ENCODE results near the gene ABCA7. TPM values are rescaled to one million over a fixed set of nuclear protein-coding genes. Genes with fewer than 3 reads are reported as not detected.

Gene ABCA7
- total and polyA plus RNA-seq, 2 experiments from 2014 or later = 2.1 to 2.6 TPM

DNA sequence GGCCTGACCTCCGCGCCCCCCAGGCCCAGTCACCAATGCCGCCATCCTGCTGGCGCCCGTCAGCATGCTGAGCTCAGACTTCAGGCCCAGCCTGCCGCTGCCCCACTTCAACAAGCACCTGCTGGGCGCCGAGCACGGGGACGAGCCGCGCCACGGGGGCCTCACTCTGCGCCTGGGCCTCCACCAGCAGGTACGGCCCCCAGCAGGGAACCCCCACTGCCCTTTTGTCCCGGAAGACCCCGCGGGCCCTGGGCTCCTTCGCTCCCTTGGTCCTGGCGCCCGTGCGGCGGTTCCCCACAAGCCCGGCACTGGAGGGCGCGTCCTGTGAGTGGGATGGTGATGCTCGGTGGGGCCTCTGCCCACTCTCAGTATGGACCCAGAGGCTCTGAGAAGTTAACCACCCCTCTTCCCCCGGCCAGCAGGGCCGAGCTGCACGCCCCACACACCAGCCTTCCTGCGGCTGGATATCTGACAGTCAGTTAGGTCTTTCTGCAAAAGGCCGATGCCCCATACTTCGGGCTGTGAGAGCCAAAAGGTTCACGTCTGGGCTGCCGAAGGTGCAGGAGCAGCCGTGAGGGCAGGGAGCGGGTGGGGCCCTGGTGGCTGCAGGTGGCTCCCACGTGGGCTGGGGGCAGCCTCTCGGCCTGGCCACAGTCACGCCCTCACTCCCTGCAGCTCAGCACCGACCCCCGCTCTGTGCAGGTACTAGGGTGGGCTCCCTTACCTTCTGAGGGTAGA lies 47.8 kb upstream of the ABCA7 start:
- DNase-seq = no peak
- Histone ChIP-seq H3K27ac (no peak overlapping the region), H3K36me3 (ENCODE audit: low read depth) (no peaks in the 10 kb centered on the region; the same call in 1 of the 2 replicates), H3K9me3 (ENCODE audit: low read depth) (no peaks in the 10 kb centered on the region), H3K4me2 (ENCODE audit: unreplicated experiment) (no peak overlapping the region), H3K9ac (no peak overlapping the region), H2AFZ (no peak overlapping the region), H3F3A (ENCODE audit: insufficient read depth) (peaks cover 6% of the 10 kb centered on the region; the same call in 1 of the 2 replicates), H3K4me1 (ENCODE audit: insufficient read depth) (no peaks in the 10 kb centered on the region), H3K27me3 (replicated peaks; ENCODE audit: insufficient read depth) (peaks cover 8% of the 10 kb centered on the region; the same call in 1 of the 2 replicates), H3K79me2 (ENCODE audit: insufficient read depth) (no peaks in the 10 kb centered on the region), H4K20me1 (ENCODE audit: insufficient read depth) (no peaks in the 10 kb centered on the region), H3K9me2 (ENCODE audit: insufficient read depth) (no peaks in the 10 kb centered on the region), H3K4me3 (no peak overlapping the region)
- 95 to 96% methylated on average over 26 to 41 of the region's 42 CpGs for WGBS, 2 experiments (ENCODE audit: low coverage in 1 of 2, low lambda C conversion rate in 2 of 2, missing lambda C conversion rate in 2 of 2)
- in situ Hi-C loops (cut with MboI) = no loop called here
- no peak for TF ChIP-seq EZH2phosphoT487 (IDR thresholded peaks at IDR 0.05; ENCODE audit: insufficient read depth, low read depth)
- no peak for TF ChIP-seq EZH2 (IDR thresholded peaks at IDR 0.05; ENCODE audit: insufficient read depth, poor library complexity, severe bottlenecking)

DNA sequence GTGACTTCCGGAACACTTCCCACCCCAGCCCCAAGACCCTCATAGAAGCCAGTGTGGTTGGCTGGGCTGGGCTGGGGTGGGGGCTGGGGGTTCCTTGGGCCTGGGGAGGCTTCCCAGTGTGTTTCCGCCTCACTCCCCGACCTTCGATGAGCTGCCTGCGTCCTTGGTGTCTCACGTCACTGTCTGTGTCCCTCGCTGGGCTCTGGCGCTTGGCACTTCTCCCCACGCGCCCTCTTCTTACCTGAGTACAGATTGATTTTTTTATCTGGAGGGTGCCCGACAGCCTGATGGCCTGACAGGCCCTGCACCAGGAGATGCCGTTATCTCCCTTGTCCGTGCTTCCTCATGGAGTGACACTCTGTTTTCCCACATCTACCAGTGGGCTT lies 47.2 kb upstream of the ABCA7 start:
- H3K4me2 ChIP-seq (ENCODE audit: unreplicated experiment) = no peak overlapping the region
- H3K9me3 ChIP-seq (ENCODE audit: low read depth) = no peaks in the 10 kb centered on the region
- no peak for TF ChIP-seq EZH2phosphoT487 (IDR thresholded peaks at IDR 0.05; ENCODE audit: insufficient read depth, low read depth)
- no peak for TF ChIP-seq EZH2 (IDR thresholded peaks at IDR 0.05; ENCODE audit: insufficient read depth, poor library complexity, severe bottlenecking)
- DNase-seq = no peak
- H3K9ac ChIP-seq = no peak overlapping the region
- no peak overlapping the region for H3K4me3 ChIP-seq
- no peaks in the 10 kb centered on the region for H3K79me2 ChIP-seq (ENCODE audit: insufficient read depth)
- H3K4me1 ChIP-seq (ENCODE audit: insufficient read depth) = no peaks in the 10 kb centered on the region
- H3K9me2 ChIP-seq (ENCODE audit: insufficient read depth) = no peaks in the 10 kb centered on the region
- H2AFZ ChIP-seq = no peak overlapping the region
- H4K20me1 ChIP-seq (ENCODE audit: insufficient read depth) = no peaks in the 10 kb centered on the region
- H3K27me3 ChIP-seq (replicated peaks; ENCODE audit: insufficient read depth) = peaks cover 13% of the 10 kb centered on the region
- H3K36me3 ChIP-seq (ENCODE audit: low read depth) = no peaks in the 10 kb centered on the region; the same call in 1 of the 2 replicates
- WGBS, 2 experiments (ENCODE audit: low coverage in 1 of 2, low lambda C conversion rate in 2 of 2, missing lambda C conversion rate in 2 of 2) = 96 to 97% methylated on average over 11 to 13 of the region's 13 CpGs
- in situ Hi-C loops (cut with MboI) = no loop called here
- no peak overlapping the region for H3K27ac ChIP-seq
- H3F3A ChIP-seq (ENCODE audit: insufficient read depth) = peaks cover 6% of the 10 kb centered on the region; the same call in 1 of the 2 replicates

DNA sequence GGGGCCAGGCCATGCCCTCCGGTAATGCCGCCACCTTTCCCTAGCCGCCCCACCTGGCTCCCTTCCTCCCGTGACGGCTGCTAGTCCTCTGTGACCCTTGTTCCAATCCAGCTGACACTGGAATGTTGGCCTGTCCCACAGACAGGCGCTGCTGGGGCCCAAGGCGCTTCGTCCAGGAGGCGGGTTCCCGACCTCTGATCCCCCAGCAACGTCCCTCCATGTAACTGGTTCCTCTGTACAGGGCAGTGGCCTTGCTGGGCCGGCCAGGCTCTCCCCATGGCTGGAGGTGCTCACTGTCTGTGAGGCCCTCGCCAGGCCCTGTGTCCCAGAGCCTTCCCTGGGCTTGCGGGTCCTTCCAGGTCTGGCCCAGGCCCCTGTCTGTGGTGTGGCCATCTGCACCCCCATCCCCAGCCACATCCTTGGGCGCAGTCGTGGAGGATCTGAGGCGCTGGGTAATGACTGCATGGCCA lies 46.5 kb upstream of the ABCA7 start:
- no peaks in the 10 kb centered on the region for H4K20me1 ChIP-seq (ENCODE audit: insufficient read depth)
- H3K27ac ChIP-seq = no peak overlapping the region
- H3K9me2 ChIP-seq (ENCODE audit: insufficient read depth) = no peaks in the 10 kb centered on the region
- H3F3A ChIP-seq (ENCODE audit: insufficient read depth) = peaks cover 6% of the 10 kb centered on the region; the same call in 1 of the 2 replicates
- H3K79me2 ChIP-seq (ENCODE audit: insufficient read depth) = no peaks in the 10 kb centered on the region
- 88 to 91% methylated on average over 17 of the region's 17 CpGs for WGBS, 2 experiments (ENCODE audit: low coverage in 1 of 2, low lambda C conversion rate in 2 of 2, missing lambda C conversion rate in 2 of 2)
- no peaks in the 10 kb centered on the region; the same call in 1 of the 2 replicates for H3K36me3 ChIP-seq (ENCODE audit: low read depth)
- H3K9me3 ChIP-seq (ENCODE audit: low read depth) = no peaks in the 10 kb centered on the region
- H3K4me2 ChIP-seq (ENCODE audit: unreplicated experiment) = no peak overlapping the region
- H3K27me3 ChIP-seq (replicated peaks; ENCODE audit: insufficient read depth) = peaks cover 18% of the 10 kb centered on the region
- no peak for DNase-seq
- no peak for TF ChIP-seq EZH2phosphoT487 (IDR thresholded peaks at IDR 0.05; ENCODE audit: insufficient read depth, low read depth)
- H3K9ac ChIP-seq = no peak overlapping the region
- in situ Hi-C loops (cut with MboI) = no loop called here
- H3K4me3 ChIP-seq = no peak overlapping the region
- H3K4me1 ChIP-seq (ENCODE audit: insufficient read depth) = no peaks in the 10 kb centered on the region
- no peak overlapping the region for H2AFZ ChIP-seq

DNA sequence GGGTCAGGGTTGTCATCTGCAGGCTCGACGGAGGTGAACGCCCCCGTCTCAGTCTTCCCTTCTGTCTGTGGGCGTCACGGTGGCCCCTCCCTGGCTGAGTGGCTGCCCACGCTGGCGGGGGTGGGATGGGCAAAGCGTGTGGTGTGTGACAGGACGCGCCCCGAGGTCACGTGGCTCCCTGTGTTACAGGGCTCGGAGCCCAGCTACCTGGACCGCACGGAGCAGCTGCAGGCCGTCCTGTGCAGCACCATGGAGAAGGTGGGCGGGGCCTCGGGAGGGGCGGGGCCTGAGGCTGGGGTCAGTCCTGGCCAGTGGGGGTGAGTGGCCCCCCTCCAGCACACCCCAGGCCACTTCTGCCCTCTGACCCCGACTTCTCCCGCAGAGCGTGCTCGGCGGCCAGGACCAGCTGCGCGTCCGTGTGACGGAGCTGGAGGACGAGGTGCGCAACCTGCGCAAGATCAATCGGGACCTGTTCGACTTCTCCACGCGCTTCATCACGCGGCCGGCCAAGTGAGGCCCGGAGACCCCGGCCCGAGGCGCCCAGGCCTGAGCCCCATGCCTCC lies 46.0 kb upstream of the ABCA7 start:
- in situ Hi-C loops (cut with MboI) = no loop called here
- no peak for TF ChIP-seq EZH2 (IDR thresholded peaks at IDR 0.05; ENCODE audit: insufficient read depth, poor library complexity, severe bottlenecking)
- no peak for TF ChIP-seq EZH2phosphoT487 (IDR thresholded peaks at IDR 0.05; ENCODE audit: insufficient read depth, low read depth)
- no peaks in the 10 kb centered on the region for H3K9me2 ChIP-seq (ENCODE audit: insufficient read depth)
- H3K9ac ChIP-seq = no peak overlapping the region
- H3K9me3 ChIP-seq (ENCODE audit: low read depth) = no peaks in the 10 kb centered on the region
- H4K20me1 ChIP-seq (ENCODE audit: insufficient read depth) = no peaks in the 10 kb centered on the region
- peaks cover 19% of the 10 kb centered on the region for H3K27me3 ChIP-seq (replicated peaks; ENCODE audit: insufficient read depth)
- H3K79me2 ChIP-seq (ENCODE audit: insufficient read depth) = no peaks in the 10 kb centered on the region
- no peak overlapping the region for H2AFZ ChIP-seq
- WGBS, 2 experiments (ENCODE audit: low coverage in 1 of 2, low lambda C conversion rate in 2 of 2, missing lambda C conversion rate in 2 of 2) = 88 to 91% methylated on average over 27 to 43 of the region's 43 CpGs
- H3F3A ChIP-seq (ENCODE audit: insufficient read depth) = peaks cover 6% of the 10 kb centered on the region; the same call in 1 of the 2 replicates
- no peaks in the 10 kb centered on the region for H3K4me1 ChIP-seq (ENCODE audit: insufficient read depth)
- H3K4me3 ChIP-seq = no peak overlapping the region
- H3K27ac ChIP-seq = no peak overlapping the region
- DNase-seq = no peak
- no peak overlapping the region for H3K4me2 ChIP-seq (ENCODE audit: unreplicated experiment)
- no peaks in the 10 kb centered on the region; the same call in 1 of the 2 replicates for H3K36me3 ChIP-seq (ENCODE audit: low read depth)
